SK-N-DZ (cell line): ENCODE results near the gene AGR3.
"Not testable (repeated sequence)": the region's sequence is repeated elsewhere in the genome, so short reads cannot be mapped to it uniquely, and the experiment has no call there.

ENCODE experiments used
- DNase-seq: peaks from one replicate; pipeline ENCODE4 v3.0.0-alpha.2; 2015; ENCODE audit warnings: low spot score

AGR3 gene

DNA sequence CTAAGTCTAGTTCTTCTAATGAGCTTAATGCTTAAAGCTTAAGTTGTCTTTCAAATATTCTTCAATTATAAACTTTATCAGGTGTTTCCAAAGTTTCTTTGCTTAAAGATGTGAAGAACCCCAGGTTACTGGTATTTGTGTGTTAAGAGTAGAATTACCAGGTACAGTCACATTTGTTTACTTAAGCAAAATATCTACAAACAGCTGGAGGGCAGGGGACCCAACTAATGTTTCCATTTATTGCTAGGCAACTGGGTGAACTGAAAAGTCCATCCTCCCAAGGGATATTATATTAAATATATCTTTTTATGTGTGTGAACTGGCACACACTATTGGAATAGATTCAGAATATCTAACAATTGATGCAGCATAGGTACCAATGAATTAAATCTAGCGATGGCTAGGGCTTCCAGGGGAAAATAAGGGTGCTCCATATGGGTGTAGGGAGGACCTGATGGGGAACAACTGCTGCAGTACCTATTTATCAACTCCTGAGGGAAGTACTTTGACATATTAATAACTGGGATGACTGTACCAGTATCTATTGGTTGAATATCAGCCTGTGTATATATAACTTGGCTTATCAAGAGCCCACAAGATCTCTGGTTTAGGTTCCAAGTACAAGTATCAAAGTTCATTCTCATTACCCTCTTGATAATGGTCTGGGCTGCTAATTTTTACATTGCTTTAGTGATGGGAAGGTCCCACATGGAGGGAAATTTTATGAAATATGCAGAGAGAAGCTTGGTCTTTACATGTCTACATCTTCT, 10.3 kb upstream of the AGR3 start:
- DNase-seq, result no peak

DNA sequence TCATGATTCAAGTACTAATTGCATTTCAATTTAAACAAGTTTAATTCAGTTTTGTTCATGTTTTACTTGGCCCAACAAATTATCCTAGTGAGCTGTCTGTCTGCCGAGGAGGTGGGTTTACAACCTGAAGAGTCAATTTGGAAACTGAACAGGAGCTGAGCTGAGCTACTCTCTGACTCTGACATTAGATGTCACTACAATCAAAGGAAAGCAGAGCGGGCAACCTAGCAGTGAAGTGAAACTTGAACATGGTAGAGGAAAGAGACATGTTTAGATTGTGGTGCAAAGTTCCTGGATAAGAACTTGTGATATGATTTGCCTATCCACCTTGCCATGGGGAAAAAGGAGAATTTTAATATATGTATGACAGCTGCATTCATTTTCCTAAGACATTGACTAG, 9.6 kb upstream of the AGR3 start:
- DNase-seq, result no peak

DNA sequence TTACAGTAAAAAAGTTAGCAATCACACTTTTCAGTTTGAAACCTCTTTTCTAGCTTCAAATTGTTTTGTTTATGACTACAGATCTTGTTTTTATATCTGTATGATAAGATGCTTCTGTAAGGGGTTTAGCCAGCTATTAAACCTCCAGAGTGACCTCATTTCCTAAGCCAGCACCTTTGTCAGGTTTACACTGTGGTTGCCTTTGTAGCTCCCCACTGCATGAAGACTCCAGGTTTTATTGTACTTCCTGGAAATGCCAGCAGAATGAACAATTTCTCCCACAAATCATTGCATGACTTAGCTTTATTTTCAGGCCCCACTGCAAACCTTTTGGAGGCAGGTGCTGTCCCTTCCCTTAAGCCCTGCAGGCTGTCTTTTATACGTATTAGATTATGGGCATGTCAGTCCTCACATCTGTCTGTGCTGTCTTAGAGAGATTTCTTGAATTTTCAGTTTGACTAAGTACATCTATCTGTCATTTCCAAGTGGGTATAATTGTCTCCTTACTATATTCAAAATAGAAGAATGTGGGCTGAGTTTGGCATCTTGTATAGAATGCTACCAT, 8.2 kb upstream of the AGR3 start:
- no peak for DNase-seq

DNA sequence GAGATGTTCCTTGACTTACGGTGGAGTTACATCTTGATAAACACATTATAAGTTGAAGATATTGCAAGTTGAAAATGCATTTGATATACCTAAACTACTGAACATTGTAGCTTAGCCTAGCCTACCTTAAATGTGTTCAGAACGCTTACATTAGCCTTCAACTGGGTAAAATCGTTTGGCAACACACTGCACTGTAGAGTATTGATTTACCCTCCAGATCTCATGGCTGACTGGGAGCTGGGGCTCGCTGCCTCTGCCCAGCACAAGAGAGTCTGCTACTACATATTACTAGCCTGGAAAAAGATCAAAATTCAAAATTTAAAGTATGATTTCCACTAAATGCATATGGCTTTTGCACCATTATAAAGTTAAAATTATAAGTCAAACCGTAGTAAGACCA, 7.5 kb upstream of the AGR3 start:
- no peak for DNase-seq

DNA sequence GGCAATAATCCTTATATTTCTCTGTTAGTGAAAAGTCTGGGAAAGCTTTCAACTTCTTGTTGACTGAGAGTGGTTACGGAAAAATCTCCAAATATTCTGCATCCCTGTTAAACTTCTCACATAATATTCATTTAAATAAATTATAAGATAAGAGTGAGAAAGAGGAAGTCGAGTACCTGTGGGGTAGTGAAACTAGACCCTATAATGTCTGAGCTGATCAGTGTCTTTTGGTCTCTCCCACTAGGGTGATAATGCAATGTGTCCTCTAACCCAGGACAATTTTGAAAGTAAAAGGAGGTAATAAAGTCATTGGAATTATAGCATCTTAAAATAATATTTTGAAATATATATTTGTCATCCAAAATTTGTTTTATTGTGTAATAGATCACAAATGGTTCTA, 2.1 kb upstream of the AGR3 start:
- DNase-seq, result no peak

DNA sequence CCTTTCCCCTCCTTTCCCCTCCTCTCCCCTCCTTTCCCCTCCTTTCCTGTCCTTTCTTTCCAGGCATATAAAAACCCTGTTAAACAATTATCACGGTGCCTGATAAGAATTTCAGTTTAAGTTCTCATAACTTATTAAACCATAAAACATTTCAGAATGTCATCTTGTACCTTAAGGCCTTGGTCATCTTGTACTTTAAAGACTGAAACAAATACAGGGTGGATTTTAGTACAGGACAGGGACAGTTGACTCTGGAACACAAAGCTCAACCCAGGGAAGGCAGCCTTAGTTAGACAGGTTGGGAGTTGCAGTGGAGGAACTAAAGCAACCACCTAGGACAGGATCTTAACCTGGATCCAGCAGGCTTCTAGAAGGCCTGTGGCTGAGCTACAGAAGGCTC, 1.2 kb downstream of the AGR3 start:
- no peak for DNase-seq

DNA sequence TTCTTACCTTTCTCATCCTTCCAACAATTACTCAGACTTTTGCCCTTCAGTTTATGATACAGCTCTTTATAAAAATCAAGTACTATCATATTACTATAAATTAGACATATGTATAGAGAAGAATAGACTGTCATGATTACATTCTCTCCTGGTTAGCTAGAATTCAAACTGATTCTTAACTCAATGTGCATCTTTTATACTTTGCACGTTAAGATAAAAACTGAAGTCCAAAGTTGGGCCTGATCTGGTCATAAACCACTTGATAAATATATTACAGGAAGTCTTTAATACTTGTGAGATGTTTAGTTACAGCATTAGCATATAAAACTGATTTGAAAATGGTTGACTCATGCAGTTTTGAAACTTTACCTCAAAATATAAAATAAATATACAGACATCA, 2.6 kb downstream of the AGR3 start:
- DNase-seq, result no peak

DNA sequence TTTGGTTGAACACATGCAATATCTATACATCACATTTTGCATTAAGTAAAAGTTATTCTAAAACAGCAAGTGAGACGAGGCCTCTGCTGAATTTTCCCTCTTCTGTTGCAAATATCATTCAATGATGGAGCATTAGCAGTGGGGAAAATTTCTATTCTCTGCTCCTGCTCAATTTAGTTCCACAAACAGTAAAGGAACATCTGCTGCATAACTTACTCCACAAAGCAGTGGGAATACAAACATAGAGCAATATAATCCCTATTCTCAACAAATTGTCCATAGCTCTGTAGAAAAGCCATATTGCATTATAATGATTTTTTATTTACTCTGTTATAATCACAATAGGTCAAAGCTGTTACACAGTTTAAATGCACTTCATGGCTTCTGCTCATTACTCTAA, 5.9 kb downstream of the AGR3 start:
- no peak for DNase-seq

DNA sequence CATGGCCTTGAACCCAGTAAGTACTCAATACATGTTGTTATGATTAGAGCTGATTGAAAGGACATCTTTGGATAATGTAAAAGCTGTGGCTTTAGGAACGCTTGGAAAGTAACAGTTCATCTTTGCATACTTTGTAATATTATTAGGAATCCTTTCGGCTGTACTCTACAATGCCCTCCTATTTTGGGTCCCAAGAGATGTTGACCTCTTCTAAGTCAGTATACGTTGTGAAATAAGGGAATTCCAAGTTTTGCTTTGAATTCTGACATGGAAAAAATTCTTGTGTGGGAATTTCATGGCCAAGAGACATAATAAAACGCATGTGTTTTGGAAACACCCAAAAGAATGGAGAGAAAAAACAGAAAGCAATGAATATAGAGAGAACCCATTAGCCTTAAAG, 7.7 kb downstream of the AGR3 start:
- no peak for DNase-seq

DNA sequence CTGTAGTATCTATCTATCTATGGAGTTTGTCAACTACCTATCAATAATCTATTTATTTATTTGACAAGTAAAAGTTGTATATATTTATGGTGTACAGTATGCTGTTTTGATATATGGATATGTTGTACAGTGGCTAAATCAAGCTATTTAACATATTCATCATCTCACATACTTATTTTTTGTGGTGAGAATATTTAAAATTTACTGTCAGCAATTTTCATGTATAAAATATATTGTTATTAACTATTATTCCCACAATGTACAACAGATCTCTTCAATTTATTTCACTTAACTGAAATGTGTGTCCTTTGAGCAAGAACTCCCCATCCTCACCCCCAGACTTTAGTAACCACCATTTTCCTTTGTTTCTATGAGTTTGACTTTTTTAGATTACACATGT, 14.5 kb downstream of the AGR3 start:
- no peak for DNase-seq

DNA sequence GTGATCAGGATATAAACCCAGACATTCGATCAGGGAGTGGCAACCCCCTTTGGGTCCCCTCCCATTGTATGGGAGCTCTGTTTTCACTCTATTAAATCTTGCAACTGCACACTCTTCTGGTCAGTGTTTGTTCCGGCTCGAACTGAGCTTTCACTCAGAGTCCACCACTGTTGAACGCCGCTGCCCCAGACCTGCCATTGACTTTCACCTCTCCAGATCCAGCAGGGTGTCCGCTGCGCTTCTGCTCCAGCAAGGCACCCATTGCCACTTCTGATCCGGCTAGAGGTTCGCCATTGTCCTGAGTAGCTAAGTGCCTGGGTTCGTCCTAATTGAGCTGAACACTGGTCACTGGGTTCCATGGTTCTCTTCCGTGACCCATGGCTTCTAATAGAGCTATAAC, 28.6 kb downstream of the AGR3 start:
- DNase-seq, result not testable (repeated sequence)

DNA sequence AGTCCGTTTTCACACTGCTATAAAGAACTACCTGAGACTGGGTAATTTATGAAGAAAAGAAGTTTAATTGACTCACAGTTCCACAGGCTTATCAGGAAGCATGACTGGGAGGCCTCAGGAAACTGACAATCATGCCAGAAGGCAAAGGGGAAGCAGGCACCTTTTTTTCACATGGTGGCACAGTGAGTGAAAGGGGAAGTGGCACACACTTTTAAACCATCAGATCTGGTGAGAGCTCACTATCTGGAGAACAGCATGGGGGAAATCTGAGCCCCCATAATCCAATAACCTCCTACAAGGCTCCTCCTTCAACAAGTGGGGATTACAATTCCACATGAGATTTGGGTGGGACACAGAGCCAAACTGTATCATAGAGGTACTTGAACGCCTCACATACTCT, 30.0 kb downstream of the AGR3 start:
- DNase-seq, result no peak

DNA sequence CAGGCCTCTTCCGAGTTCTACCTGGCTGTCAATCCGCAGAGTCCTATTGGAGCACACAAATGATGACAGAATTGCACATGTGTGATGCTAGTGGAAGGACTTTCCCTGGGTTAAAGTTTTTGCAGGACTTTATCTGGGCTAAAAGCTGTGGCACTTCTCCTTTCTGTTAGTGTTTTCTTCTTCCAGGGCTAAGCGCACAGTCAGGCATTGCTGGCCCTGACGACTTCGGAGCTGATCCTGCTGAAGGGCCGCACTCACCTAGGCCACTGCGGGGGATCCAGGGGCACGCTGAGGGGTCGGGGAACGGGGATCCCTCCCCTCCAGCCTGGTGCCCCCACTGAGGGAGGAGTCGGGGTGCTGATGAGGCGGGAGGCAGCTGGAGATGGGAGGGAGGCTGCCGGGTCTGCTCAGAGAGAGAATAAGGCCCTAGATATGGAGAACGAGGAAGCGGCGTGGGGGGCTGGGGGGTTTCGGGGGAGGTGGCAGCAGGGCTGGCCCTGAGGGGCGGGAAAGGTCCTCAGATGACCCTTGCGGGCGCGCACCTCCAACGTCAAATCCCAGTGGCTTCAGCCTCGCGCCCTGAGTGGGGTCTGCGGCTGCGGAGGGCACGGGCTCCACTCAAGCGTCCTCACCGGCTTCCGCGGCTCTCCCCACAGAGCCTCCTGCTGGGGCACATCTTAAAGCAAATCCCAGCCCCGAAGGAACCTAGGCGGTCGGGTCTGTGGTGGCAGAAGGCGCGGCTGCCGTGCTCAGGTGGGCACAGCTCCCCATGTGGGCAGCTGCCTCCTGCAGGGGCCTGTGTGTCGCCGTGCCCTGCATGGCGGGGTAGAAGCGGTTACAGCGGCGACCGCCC, 30.9 kb downstream of the AGR3 start:
- no peak for DNase-seq

DNA sequence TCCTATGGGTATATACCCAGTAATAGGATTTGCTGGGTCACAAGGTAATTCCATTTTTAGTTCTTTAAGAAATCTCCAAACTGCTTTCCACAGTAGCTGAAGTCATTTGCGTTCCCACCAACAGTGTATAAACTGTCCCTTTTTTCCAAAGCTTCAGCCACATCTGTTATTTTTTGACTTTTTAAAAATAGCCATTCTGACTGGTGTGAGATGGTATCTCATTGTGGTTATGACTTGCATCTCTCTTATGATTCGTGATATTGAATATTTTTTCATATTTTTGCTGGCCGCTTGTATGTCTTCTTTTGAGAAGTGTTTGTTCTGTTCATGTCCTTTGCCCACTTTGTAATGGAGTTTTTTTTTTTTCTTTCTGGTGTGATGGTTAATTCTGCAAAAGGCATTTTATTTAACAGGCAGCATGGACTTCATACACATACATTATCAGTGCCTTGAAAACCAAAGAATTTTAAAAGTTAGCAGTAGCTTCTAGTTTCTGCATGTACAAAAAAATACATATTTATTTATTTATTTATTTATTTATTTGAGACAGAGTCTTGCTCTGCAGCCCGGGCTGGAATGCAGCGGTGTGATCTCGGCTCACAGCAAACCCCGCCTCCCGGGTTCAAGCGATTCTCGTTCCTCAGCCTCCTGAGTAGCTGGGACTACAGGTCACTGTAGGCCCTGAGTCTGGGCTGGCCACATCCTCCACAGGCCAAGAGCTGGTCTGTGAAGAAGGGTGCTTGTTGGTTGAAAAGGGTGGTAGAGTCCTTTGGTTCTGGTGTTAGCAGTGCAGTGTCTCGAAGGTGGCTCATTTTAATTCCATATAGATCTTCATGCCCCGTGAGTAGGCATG, 32.3 kb downstream of the AGR3 start:
- DNase-seq, result no peak

DNA sequence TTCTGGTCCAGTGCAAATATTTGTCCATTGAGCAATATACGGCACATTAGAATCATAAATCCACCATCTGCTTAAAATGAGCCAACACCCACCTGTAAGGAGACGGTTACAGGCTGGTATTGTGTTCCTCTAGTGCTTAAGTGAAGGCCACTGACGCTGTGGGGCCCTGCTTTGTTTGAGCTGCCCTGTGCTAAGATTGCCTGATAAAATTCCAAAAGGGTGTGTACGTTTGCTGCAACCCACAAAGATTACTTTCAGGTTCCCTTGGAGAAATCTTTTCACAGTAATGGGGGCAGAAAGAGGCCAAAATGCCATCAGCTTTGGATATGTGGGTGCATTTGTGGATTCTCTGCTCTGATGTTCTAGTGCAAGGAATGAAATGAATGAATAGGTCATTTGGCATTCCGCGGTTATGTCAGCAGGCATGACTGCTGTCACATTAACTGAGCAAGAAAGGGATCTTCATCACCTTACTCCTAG, 34.4 kb downstream of the AGR3 start:
- no peak for DNase-seq

DNA sequence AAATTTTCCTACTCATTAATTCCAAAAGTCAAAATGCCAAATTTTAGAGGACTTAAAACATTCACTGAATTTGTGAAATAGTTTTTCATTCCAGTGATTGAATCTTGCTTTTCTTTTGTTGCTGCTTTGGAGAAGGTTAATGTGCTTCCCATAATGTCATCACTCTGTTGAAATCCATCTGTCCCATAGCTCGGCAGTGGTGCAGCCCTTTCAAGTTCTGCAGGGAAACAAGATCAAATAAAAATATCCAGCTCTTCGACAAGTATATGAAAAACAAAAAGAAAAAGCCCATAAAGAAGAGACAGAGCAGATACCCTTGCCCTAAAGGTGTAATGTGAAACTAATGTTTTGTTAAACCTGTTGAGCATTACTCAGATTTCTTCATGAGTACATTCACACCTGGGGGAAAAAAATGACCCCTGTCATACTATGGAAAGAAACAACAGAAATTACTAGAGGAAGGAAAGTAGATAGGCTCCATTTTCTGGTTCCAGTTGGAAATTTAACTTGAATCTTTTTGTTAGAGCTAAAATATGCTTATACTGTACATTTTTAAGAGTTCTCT, 35.1 kb downstream of the AGR3 start:
- peak; percentile 13 for DNase-seq

DNA sequence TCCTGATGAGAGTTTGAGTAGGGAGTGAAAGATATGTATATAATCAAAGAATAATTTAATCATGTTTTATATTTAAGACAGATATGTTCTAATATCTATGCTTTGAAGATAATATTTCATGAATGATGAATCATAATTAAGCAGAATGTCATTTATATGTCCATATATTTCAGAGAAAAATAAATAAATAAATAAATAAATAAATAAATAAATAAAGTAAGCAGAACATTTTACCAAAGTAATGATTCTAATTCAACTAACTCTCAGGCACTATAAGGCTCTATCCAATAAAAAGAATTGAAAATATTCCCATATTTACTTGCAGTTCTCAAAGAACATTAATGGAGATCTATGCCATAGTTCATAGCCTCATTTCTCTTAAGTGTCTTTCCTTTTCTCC, 36.0 kb downstream of the AGR3 start:
- no peak for DNase-seq

DNA sequence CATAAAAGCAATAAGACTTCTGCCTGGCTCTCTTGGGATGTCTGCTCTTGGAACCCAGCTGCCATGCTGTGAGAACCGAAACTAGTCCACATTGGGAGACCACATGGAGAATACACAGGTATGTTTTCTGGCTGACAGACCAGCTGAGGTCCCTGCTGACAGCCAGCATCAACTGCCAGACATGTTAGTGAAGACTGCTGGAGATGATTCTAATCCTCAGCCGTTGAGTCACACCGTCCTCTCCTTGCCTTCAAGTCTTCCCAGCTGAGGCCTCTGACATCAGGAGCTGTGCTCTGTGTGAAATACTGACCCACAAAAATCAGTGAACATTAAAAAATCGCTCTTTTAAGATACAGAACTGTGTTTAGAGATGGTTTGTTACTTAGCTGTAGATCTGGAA, 40.1 kb downstream of the AGR3 start:
- no peak for DNase-seq

DNA sequence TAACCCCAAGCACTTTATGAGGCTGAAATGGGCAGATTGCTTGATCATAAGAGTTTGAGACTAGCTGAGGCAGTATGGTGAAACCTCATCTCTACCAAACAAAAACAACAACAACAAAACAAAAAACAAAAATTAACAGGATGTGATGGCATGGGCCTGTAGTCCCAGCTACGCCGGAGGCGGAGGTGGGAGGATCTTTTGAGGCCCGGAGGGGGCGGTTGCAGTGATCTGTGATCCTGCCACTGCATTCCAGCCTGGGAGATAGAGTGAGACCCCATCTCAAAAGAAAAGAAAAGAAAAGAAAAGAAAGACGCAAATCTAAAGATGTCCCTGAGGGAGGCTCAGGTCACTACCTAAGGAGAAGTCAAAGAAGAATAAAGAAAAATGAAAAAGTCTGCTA, 41.7 kb downstream of the AGR3 start:
- no peak for DNase-seq

DNA sequence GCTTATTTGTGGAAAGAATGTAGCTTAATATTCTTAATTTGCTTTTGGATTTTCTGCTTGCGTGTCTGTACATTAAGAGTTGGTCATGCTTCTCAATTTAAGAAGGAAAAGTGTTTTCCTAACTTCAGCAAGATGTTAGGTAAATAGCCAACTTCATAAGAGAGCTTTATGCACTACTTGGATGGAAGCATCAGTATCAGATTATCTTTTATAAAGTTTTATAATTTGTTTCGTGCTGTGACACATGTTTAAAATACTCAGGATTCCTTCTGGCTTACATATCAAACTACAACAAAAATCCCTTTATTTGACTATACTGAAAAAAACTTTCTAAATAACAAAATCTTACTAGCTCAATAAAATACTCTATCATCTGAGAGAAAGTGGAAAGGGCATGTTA, 42.1 kb downstream of the AGR3 start:
- no peak for DNase-seq

DNA sequence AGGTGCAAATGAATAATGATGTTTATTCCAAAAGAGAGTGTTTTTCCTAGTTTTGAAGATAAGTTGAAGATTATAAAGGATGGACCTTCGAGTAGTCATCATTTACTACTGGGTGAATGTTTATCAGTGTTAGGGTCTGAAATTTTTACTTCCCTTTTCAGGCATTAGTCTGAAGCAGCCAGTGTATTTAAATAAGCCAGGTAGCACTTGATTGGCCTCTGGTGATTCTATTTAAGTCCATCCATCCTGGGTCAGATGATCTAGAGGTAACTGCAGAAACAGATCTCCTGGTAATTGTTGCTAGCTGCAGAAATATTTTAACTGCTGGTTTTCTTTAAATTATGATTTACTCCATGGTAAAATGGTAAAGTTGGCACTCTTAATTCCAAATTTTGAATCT, 42.9 kb downstream of the AGR3 start:
- DNase-seq, result no peak
